ENCODE results near the gene ARAP2.

GRCh38 chr4:36123906-36124305 lies 120.4 kb downstream of the ARAP2 start:
- TF ChIP-seq CTCF (conservative IDR thresholded peaks at IDR 0.05; ENCODE audit: low read depth, low read length) (no peak), EZH2phosphoT487 (IDR thresholded peaks at IDR 0.05; ENCODE audit: borderline replicate concordance, low read length) (no peak), EZH2 (IDR thresholded peaks at IDR 0.05; ENCODE audit: low read length, unreplicated experiment) (no peak)

All from PC-3 (cell line).